HG03097 (cell line): Measurements from ENCODE around the gene CHRNA3.
"Not testable (repeated sequence)": the region's sequence is repeated elsewhere in the genome, so short reads cannot be mapped to it uniquely, and the experiment has no call there.

Source experiments
- ATAC-seq: cut with Tn5 transposase; IDR thresholded peaks from one replicate; pipeline ENCODE4 v1.9.1; 2021; ENCODE audit not compliant: unreplicated experiment, low FRiP score

Gene CHRNA3

DNA sequence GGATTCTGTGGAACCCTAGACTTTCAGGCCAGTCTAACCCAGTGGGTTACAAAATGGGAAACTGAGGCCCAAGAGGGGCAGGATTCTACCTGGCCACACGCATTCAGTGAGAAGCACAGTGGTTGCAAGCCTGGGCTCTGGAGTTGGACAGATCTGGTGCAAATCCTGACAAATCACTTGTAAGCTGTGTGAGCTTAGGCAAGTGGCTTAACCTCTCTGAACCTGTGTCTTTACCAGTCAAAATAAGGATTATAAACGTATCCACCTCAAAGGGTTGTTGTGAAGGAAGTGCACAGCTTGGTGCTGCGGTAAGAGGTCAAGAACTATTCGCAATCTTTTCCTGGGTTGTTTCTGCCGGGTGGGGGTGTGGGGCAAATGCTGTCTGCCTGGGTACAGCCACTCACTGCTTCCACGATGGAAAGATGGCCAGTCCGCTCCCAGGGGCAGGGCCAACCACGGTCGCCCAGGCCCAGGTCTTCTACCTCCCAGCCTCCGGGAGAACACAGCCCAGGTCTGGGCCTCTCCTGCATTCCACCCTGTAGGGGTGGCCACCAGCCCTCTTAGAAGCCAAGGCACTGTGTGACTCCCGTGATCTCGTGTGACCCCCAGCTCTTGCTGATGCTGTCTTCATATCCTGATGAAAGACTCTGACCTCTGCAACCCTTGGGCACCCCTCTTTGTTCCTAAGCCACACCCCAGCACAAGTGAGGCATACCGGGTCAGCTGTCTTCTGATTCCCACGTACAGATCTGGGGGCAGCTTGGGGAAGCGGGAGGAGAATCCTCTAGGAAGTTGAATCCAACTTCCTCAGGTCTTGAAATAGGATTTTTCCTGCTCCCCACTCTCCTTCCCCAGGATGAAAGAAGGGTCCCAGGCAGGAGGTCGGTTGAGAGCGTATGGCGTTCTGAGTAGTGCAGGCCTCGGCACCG is 1.5 kb downstream of the CHRNA3 start:
- ATAC-seq, result no peak

GRCh38 chr15:78618490-78618934 is 2.3 kb downstream of the CHRNA3 start:
- no peak for ATAC-seq

- ATAC-seq, result no peak
Observed at GRCh38 chr15:78618064-78618463, 2.7 kb downstream of the CHRNA3 start.

GRCh38 chr15:78617516-78617915 is 3.3 kb downstream of the CHRNA3 start:
- ATAC-seq, result no peak

GRCh38 chr15:78617076-78617475 is 3.7 kb downstream of the CHRNA3 start:
- no peak for ATAC-seq

GRCh38 chr15:78616506-78616905 is 4.3 kb downstream of the CHRNA3 start:
- no peak for ATAC-seq

DNA sequence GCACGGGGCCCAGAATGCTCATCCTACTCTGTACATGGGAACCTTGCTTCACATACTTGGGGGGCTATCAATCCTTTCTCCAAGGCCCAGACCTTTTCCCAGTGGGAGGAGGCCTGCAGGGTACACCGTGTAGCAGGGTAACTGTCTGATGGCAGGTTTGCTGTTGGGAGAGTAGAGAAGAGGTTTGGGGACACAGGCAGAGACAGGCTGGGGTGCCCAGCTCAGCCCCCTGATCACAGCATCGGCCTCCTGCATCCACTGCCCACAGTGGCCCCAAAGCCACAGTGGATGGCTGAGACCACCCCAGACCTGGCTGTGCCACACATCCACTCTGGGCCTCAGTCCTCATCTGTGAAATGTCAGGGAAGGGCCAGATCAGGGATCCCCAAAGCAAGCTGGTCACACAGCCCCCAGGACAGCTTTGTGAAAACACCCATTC is 5.6 kb downstream of the CHRNA3 start:
- ATAC-seq, result no peak

- no peak for ATAC-seq
Observed at GRCh38 chr15:78614021-78614420, 6.8 kb downstream of the CHRNA3 start.

- not testable (repeated sequence) for ATAC-seq
Observed at GRCh38 chr15:78609551-78609950, 11.2 kb downstream of the CHRNA3 start.

- ATAC-seq, result no peak
Observed at GRCh38 chr15:78605680-78606079, 15.1 kb downstream of the CHRNA3 start.

DNA sequence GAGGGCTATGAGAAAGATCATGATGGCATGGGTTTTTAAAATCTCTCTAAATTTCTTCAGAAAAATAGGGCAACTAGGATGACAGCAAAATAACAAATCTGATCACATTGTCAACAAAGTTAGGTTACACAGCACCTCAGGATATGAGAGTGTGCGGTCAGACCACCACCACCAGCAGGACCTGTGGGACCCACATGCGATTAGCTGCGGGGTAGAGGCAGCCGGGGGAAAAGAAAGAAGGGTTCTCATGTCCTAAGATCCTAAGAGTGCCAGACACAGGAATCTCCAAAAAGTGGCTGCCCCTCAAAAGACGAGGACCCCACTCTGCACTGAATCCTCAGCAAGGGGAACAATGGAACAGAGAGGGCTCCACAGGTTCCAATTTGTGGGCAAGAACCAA is 15.6 kb downstream of the CHRNA3 start:
- no peak for ATAC-seq

DNA sequence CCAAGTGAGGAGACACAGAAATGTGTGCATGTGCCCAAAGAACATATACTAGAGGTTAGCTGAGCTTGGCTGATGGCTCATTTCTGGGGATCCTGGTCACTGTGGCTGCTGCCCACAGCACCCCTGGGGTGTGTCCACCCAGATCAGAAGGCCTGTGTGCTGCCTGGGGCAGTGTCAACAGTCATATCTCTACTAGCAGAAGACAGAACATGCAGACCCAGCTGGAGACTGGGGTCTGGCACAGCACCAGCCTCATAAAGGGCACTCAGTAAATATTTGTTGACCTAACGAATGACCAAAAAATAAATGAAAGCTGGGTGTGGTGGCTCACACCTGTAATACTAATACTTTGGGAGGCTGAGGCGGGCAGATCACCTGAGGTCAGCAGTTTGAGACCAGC is 16.4 kb downstream of the CHRNA3 start:
- ATAC-seq, result no peak

DNA sequence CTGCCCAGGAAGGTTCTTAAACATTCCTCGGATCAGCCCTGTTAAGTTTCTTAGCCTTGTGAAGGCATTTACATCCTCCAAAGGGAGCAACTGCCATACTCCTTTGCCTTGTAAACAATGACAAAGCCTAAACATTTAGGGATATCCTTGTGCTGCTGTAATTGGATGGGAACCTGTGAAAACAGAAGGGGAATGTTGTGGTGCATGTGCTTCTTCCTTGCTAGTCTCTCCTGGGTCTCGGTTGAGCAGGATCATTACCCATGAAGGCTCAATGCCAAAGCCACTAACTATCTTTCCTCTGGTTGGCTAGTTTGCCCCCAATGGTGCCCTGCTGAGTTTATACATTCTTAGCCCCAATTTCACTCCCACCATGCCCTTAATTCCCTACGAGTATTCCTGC is 17.3 kb downstream of the CHRNA3 start:
- ATAC-seq, result no peak

- ATAC-seq, result no peak
Observed at GRCh38 chr15:78599189-78599588, 21.6 kb downstream of the CHRNA3 start.

DNA sequence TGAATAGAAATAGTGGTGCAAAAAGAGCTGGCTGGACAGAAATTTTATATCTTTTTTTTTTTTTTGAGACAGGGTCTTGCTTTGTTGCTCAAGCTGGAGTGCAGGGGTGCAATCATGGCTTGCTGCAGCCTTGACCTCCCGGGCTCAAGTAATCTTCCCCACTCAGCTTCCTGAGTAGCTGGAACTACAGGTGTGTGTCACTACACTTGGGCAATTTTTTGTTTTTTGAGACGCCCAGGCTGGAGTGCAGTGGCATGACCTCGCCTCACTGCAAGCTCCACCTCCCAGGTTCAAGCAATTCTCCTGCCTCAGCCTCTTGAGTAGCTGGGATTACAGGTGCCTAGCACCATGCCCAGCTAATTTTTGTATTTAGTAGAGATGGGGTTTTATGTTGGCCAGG is 22.4 kb downstream of the CHRNA3 start:
- no peak for ATAC-seq

- ATAC-seq, result no peak
Observed at GRCh38 chr15:78597583-78597982, 23.2 kb downstream of the CHRNA3 start.

DNA sequence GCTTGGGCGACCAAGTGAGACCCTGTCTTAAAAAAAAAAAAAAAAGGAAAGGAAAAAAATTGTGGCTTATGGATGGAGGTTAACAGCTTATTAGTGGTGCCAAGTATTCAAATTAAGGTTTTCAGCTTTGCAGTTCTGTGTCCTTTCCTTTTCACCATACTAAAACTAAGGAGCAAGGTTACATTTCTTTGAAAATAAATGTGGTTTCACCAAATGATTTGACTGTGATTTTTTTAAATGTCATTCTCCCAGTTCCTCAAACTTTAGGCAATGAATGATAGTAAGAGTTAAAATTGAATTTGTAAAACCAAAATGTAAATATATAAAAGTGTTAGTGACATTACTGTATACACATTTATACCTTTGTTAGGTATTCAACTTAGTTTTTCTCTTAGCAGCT is 45.9 kb downstream of the CHRNA3 start:
- ATAC-seq, result no peak

DNA sequence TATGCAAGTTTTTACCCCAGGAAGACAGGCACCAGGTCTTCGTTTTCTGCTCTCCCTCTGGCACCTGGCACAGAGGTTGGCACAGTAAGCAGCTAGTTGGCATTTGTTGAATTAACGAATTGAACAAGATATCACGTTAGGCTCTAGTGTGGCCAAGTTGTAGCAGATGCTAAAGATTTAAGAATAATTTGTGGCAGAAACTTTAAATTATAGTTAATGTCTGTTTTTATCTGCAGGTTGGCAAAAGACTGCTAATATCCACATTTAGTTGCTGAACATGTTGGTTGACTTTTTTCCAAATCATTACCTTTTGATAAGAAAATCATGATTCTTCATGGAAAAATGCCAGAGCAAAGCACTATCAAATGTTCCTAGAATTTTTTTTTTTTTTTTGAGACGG is 47.4 kb downstream of the CHRNA3 start:
- no peak for ATAC-seq

DNA sequence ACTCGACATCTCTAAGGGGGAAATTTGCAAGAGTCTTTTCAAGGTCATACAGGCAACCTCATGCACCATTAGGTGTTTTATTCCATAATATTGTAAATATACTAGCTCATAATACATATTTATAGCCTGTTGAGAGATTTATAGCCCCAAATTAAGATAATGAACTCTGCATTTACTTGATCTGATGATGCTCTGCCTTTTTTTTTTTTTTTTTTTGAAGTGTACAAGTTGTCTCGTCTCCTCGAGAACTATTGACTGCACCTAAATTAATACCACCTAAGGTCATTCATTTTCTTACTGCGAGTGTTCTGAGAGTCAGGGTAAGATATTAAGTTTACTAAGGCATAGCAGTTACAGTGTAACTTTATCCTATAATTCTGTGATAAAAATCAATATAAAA is 49.4 kb downstream of the CHRNA3 start:
- ATAC-seq, result no peak

DNA sequence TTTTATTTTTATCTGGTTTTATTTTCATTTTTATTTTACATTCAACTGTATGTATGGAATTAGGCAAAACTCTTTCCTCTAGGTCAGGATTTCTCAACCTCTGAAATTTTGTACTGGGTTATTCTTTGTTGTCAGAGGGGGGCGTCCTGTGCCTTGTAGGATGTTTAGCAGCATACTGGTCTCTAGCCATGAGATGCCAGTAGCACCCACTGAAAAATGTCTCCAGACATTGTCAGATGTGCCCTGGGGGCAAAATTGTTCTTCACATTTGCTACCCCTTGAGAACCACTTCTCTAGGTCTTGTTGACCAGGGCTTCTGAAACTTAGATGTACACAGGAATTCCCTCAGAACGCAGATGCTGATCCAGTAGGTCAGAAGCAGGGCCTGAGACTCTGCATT is 50.1 kb downstream of the CHRNA3 start:
- ATAC-seq, result no peak

- no peak for ATAC-seq
Observed at GRCh38 chr15:78567531-78567930, 53.3 kb downstream of the CHRNA3 start.
